ENCODE data around the gene FRAS1.

DNA sequence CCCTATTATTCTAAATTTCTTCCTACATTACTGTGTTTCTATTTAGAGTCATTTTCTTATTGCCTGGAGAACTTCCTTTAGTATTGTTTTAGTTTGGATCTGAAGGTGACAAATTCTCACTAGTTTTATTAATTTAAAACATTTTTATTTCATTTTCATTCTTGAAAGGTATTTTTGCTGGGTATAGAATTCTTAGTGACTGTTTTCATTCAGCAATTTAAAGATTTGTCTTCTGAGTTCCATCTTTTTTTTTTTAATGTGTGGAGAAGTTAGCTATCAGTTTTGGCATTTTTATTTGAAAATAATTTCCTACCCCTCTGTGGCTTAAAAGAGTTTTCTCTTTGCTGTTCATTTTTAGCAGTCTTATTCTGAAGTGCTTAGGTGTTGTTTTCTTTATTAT is 169.2 kb downstream of the FRAS1 start:
- TF ChIP-seq, protein P1, sequence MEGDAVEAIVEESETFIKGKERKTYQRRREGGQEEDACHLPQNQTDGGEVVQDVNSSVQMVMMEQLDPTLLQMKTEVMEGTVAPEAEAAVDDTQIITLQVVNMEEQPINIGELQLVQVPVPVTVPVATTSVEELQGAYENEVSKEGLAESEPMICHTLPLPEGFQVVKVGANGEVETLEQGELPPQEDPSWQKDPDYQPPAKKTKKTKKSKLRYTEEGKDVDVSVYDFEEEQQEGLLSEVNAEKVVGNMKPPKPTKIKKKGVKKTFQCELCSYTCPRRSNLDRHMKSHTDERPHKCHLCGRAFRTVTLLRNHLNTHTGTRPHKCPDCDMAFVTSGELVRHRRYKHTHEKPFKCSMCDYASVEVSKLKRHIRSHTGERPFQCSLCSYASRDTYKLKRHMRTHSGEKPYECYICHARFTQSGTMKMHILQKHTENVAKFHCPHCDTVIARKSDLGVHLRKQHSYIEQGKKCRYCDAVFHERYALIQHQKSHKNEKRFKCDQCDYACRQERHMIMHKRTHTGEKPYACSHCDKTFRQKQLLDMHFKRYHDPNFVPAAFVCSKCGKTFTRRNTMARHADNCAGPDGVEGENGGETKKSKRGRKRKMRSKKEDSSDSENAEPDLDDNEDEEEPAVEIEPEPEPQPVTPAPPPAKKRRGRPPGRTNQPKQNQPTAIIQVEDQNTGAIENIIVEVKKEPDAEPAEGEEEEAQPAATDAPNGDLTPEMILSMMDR (IDR thresholded peaks at IDR 0.05), result no peak
- no peak for TF ChIP-seq EZH2 (IDR thresholded peaks at IDR 0.05; ENCODE audit: borderline replicate concordance, insufficient read depth, low read depth, low read length, poor library complexity, severe bottlenecking)
